Measurements from ENCODE around the gene UNC13B. TPM values are rescaled to one million over a fixed set of nuclear protein-coding genes. Genes with fewer than 3 reads are reported as not detected.

Gene UNC13B
- 10.0 to 11.0 TPM (median 10.5 TPM) in 5 replicates for total RNA-seq (2022; extraction: Qiagen RNA extraction)

GRCh38 chr9:35161713-35162604, at the start of gene UNC13B:
Gene UNC13B, plus strand, starts transcription at chr9:35162009. Its CDS starts 275 bp downstream, at chr9:35162284.

GRCh38 chr9:35115680-35116538, 45.9 kb upstream of the UNC13B start, which contains the start of gene ATOSB:
Gene ATOSB, minus strand, starts transcription at chr9:35115862. Its CDS starts 7,588 bp downstream, at chr9:35108274.

Other genes starting within 250 kb of the UNC13B start
- gene PHF24, start 203.7 kb upstream of the UNC13B start, total RNA-seq (2022; extraction: Qiagen RNA extraction): 0.07 to 0.42 TPM (median 0.24 TPM) in 5 replicates
- gene DNAJB5, start 172.3 kb upstream of the UNC13B start, total RNA-seq (2022; extraction: Qiagen RNA extraction): 8.6 to 11.6 TPM (median 9.8 TPM) in 5 replicates
- 257 to 280 TPM (median 275 TPM) in 5 replicates for gene VCP, start 89.4 kb upstream of the UNC13B start, total RNA-seq (2022; extraction: Qiagen RNA extraction)
- gene FANCG, start 82.1 kb upstream of the UNC13B start, total RNA-seq (2022; extraction: Qiagen RNA extraction): 38.8 to 54.5 TPM (median 53.3 TPM) in 5 replicates
- 38.2 to 53.0 TPM (median 50.8 TPM) in 5 replicates for gene PIGO, start 65.4 kb upstream of the UNC13B start, total RNA-seq (2022; extraction: Qiagen RNA extraction)
- gene STOML2, start 58.9 kb upstream of the UNC13B start, total RNA-seq (2022; extraction: Qiagen RNA extraction): 210 to 269 TPM (median 245 TPM) in 5 replicates
- 8.1 to 12.5 TPM (median 11.1 TPM) in 5 replicates for gene ATOSB, start 46.1 kb upstream of the UNC13B start, total RNA-seq (2022; extraction: Qiagen RNA extraction)